Measurements from ENCODE around the gene MS4A10. TPM values are rescaled to one million over a fixed set of nuclear protein-coding genes. Genes with fewer than 3 reads are reported as not detected.

The MS4A10 gene
- total RNA-seq, 1 experiment from 2014 or later: not detected

- TF ChIP-seq ATF3 (CRISPR knock-in tag; conservative IDR thresholded peaks at IDR 0.05) (no peak), TP53 (CRISPR knock-in tag; IDR thresholded peaks at IDR 0.05) (no peak)
Observed at GRCh38 chr11:60825790-60826189, 40.7 kb downstream of the MS4A10 start (continued).

- POLR2A ChIA-PET: interaction anchor here (0.8 kb wide), 1 partner anchor 57 kb away, joined by 3 read pairs; no protein-coding TSS in a partner anchor
- Mint-ChIP-seq H3K27me3 (ENCODE audit: low read depth) (peaks cover 8% of the 10 kb centered on the region), H3K36me3 (no peaks in the 10 kb centered on the region), H3K9me3 (no peaks in the 10 kb centered on the region), H3K27ac (no peak overlapping the region), H3K4me1 (no peaks in the 10 kb centered on the region), H3K4me3 (peak overlapping the region; percentile 22; the same call in 1 of the 2 replicates)
- DNase-seq (ENCODE audit: low spot score) (no peak), ATAC-seq (peak; percentile 13; the same call in 1 of the 2 replicates)
- TF ChIP-seq HMGA2 (CRISPR knock-in tag; IDR thresholded peaks at IDR 0.05) (no peak), USF2 (CRISPR knock-in tag; IDR thresholded peaks at IDR 0.05) (no peak), CDX4 (CRISPR knock-in tag; IDR thresholded peaks at IDR 0.05; ENCODE audit: borderline replicate concordance) (no peak)
- TF ChIP-seq, protein P1, sequence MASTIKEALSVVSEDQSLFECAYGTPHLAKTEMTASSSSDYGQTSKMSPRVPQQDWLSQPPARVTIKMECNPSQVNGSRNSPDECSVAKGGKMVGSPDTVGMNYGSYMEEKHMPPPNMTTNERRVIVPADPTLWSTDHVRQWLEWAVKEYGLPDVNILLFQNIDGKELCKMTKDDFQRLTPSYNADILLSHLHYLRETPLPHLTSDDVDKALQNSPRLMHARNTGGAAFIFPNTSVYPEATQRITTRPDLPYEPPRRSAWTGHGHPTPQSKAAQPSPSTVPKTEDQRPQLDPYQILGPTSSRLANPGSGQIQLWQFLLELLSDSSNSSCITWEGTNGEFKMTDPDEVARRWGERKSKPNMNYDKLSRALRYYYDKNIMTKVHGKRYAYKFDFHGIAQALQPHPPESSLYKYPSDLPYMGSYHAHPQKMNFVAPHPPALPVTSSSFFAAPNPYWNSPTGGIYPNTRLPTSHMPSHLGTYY (CRISPR knock-in tag; IDR thresholded peaks at IDR 0.05): no peak
- TF ChIP-seq, protein P2, sequence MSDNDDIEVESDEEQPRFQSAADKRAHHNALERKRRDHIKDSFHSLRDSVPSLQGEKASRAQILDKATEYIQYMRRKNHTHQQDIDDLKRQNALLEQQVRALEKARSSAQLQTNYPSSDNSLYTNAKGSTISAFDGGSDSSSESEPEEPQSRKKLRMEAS (CRISPR knock-in tag; IDR thresholded peaks at IDR 0.05): no peak
- CTCF ChIA-PET: interaction anchor here (0.5 to 7.6 kb wide), 32 partner anchors 9 to 314 kb away, joined by 3 to 277 read pairs (median 5); partner anchors contain the start of genes PRPF19, TMEM109 and ZP1
Observed at GRCh38 chr11:60830478-60831142, 45.5 kb downstream of the MS4A10 start.

DNA sequence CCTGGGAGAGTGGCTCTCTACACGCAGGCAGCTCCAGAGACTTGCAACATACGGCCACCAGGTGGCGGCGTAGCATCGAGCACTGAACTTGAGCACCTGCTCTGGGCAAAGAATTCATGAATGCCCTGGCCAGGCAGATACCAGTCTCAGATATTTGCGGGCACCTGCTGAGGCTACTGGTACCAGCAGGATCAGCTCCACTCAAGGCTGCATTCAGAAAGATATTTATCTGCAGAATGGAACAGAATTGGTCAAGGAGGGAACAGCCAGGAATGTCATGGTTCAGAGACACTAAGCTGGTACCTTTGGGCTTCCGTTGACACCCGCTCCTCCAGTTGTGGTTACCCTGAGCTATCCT, 46.0 kb downstream of the MS4A10 start:
- DNase-seq (ENCODE audit: low spot score): peak; percentile 83
- Mint-ChIP-seq H3K36me3 (no peaks in the 10 kb centered on the region), H3K27me3 (ENCODE audit: low read depth) (peaks cover 11% of the 10 kb centered on the region), H3K9me3 (no peaks in the 10 kb centered on the region), H3K4me3 (peak overlapping the region; percentile 22; the same call in 1 of the 2 replicates), H3K4me1 (no peaks in the 10 kb centered on the region), H3K27ac (no peak overlapping the region)
- CTCF ChIA-PET: interaction anchor here (0.5 to 7.6 kb wide), 33 partner anchors 9 to 314 kb away, joined by 3 to 277 read pairs (median 5); partner anchors contain the start of genes PRPF19, PTGDR2, TMEM109 and ZP1
- no peak for TF ChIP-seq ZNF416 (CRISPR knock-in tag; IDR thresholded peaks at IDR 0.05)
- no peak for TF ChIP-seq TEAD1 (CRISPR knock-in tag; IDR thresholded peaks at IDR 0.05)
- TF ChIP-seq, protein P3, sequence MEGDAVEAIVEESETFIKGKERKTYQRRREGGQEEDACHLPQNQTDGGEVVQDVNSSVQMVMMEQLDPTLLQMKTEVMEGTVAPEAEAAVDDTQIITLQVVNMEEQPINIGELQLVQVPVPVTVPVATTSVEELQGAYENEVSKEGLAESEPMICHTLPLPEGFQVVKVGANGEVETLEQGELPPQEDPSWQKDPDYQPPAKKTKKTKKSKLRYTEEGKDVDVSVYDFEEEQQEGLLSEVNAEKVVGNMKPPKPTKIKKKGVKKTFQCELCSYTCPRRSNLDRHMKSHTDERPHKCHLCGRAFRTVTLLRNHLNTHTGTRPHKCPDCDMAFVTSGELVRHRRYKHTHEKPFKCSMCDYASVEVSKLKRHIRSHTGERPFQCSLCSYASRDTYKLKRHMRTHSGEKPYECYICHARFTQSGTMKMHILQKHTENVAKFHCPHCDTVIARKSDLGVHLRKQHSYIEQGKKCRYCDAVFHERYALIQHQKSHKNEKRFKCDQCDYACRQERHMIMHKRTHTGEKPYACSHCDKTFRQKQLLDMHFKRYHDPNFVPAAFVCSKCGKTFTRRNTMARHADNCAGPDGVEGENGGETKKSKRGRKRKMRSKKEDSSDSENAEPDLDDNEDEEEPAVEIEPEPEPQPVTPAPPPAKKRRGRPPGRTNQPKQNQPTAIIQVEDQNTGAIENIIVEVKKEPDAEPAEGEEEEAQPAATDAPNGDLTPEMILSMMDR (IDR thresholded peaks at IDR 0.05): peak; percentile 90
- ATAC-seq: peak; percentile 95
- POLR2A ChIA-PET: interaction anchor here (0.8 kb wide), 1 partner anchor 56 kb away, joined by 3 read pairs; no protein-coding TSS in a partner anchor

DNA sequence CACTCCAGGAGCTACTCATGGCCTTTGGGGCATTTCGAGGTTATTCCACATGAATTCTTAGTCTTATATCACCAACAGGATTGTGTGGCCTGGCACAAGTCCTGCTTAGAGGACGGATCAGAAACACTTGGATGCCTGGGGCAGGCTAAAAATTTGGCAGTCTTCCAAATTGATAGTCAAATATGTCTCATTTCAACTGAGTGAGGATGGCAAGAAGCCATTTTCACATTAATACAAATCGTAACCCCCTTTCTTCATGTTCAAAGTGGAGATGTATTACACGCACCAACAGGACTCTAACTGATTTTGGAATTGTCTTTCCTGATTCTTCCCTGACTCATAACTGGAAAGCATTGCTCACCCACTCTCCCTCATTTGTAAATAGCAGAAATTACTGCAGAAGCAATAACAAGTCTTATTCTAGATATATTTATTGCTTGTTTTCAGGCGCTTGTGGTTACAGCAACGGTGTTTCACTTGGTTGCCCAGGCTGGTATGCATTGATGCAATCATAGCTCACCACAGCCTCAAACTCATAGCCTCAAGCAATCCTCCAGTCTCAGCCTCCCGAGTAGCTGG, 46.5 kb downstream of the MS4A10 start:
- Mint-ChIP-seq H3K4me1 (no peaks in the 10 kb centered on the region), H3K9me3 (no peaks in the 10 kb centered on the region), H3K27me3 (ENCODE audit: low read depth) (peaks cover 11% of the 10 kb centered on the region), H3K36me3 (no peaks in the 10 kb centered on the region), H3K4me3 (no peak overlapping the region), H3K27ac (no peak overlapping the region)
- ChIA-PET CTCF (interaction anchor here (0.6 to 7.6 kb wide), 29 partner anchors 8 to 313 kb away, joined by 3 to 277 read pairs (median 5); partner anchors contain the start of genes PRPF19, PTGDR2, TMEM109 and ZP1), POLR2A (interaction anchor here (0.8 kb wide), 1 partner anchor 56 kb away, joined by 3 read pairs; no protein-coding TSS in a partner anchor)
- no peak for DNase-seq (ENCODE audit: low spot score)
- ATAC-seq: no peak
- TF ChIP-seq, protein P4, sequence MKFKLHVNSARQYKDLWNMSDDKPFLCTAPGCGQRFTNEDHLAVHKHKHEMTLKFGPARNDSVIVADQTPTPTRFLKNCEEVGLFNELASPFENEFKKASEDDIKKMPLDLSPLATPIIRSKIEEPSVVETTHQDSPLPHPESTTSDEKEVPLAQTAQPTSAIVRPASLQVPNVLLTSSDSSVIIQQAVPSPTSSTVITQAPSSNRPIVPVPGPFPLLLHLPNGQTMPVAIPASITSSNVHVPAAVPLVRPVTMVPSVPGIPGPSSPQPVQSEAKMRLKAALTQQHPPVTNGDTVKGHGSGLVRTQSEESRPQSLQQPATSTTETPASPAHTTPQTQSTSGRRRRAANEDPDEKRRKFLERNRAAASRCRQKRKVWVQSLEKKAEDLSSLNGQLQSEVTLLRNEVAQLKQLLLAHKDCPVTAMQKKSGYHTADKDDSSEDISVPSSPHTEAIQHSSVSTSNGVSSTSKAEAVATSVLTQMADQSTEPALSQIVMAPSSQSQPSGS (CRISPR knock-in tag; IDR thresholded peaks at IDR 0.05; ENCODE audit: borderline replicate concordance, low read depth): no peak
- TF ChIP-seq NR1H2 (CRISPR knock-in tag; IDR thresholded peaks at IDR 0.05) (no peak), GRHL2 (CRISPR knock-in tag; IDR thresholded peaks at IDR 0.05; ENCODE audit: insufficient replicate concordance, severe bottlenecking) (no peak), ESRRA (CRISPR knock-in tag; IDR thresholded peaks at IDR 0.05; ENCODE audit: borderline replicate concordance) (no peak), ELF4 (CRISPR knock-in tag; IDR thresholded peaks at IDR 0.05; ENCODE audit: low read depth) (no peak), TEAD4 (CRISPR knock-in tag; IDR thresholded peaks at IDR 0.05) (no peak), JUN (CRISPR knock-in tag; IDR thresholded peaks at IDR 0.05) (no peak), IRF1 (CRISPR knock-in tag; IDR thresholded peaks at IDR 0.05) (no peak)
- TF ChIP-seq, protein P5, sequence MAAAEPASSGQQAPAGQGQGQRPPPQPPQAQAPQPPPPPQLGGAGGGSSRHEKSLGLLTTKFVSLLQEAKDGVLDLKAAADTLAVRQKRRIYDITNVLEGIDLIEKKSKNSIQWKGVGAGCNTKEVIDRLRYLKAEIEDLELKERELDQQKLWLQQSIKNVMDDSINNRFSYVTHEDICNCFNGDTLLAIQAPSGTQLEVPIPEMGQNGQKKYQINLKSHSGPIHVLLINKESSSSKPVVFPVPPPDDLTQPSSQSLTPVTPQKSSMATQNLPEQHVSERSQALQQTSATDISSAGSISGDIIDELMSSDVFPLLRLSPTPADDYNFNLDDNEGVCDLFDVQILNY (CRISPR knock-in tag; IDR thresholded peaks at IDR 0.05): no peak

All from WTC11 (cell line).